Choroid plexus epithelial cell (primary cell): ENCODE measurements around the gene INPP5E.

Experiments
- DNase-seq: peaks from one replicate; pipeline ENCODE4 v3.0.0-alpha.2; 2010; ENCODE audit warnings: low read depth
- H3K4me3 ChIP-seq: 2 replicates; pipeline ENCODE4 v1.5.1; 2011; ENCODE audit warnings: low read depth, mild to moderate bottlenecking, control low read depth, low read length, moderate library complexity
- CTCF ChIP-seq: conservative IDR thresholded peaks from 2 replicates; pipeline ENCODE4 v1.5.1; 2011; ENCODE audit warnings: low read depth, mild to moderate bottlenecking, control low read depth, inconsistent platforms, low read length, moderate library complexity

The INPP5E gene

GRCh38 chr9:136471802-136472487 is 32.3 kb upstream of the INPP5E start:
- H3K4me3 ChIP-seq, result no peak overlapping the region
- no peak for DNase-seq
- no peak for TF ChIP-seq CTCF

GRCh38 chr9:136470792-136471469 is 31.3 kb upstream of the INPP5E start:
- TF ChIP-seq CTCF, result no peak
- no peak for DNase-seq

GRCh38 chr9:136470356-136470755 is 30.7 kb upstream of the INPP5E start:
- no peak for TF ChIP-seq CTCF

More at GRCh38 chr9:136470792-136471469, 31.3 kb upstream of the INPP5E start:
- no peak overlapping the region for H3K4me3 ChIP-seq

GRCh38 chr9:136467766-136468165 is 28.1 kb upstream of the INPP5E start:
- TF ChIP-seq CTCF, result no peak
- DNase-seq, result no peak
- H3K4me3 ChIP-seq, result no peak overlapping the region

More at GRCh38 chr9:136470356-136470755, 30.7 kb upstream of the INPP5E start:
- DNase-seq, result no peak
- no peak overlapping the region for H3K4me3 ChIP-seq

- no peak overlapping the region for H3K4me3 ChIP-seq
- DNase-seq, result no peak
- TF ChIP-seq CTCF, result no peak
Measured at GRCh38 chr9:136466155-136466541, 26.5 kb upstream of the INPP5E start.

- no peak for TF ChIP-seq CTCF
- DNase-seq, result no peak
- no peak overlapping the region for H3K4me3 ChIP-seq
Measured at GRCh38 chr9:136465500-136466154, 26.0 kb upstream of the INPP5E start.

GRCh38 chr9:136464241-136464640 is 24.6 kb upstream of the INPP5E start:
- no peak overlapping the region for H3K4me3 ChIP-seq
- DNase-seq, result no peak
- no peak for TF ChIP-seq CTCF
